Measurements from ENCODE around the gene BPI. TPM values are rescaled to one million over a fixed set of nuclear protein-coding genes. Genes with fewer than 3 reads are reported as not detected.

The BPI gene
- total RNA-seq, 1 experiment from 2014 or later = not detected

- Histone ChIP-seq H2AK5ac (ENCODE audit: insufficient read length, low read length) (no peak overlapping the region), H2BK15ac (ENCODE audit: low read depth, low read length) (no peak overlapping the region), H4K91ac (ENCODE audit: insufficient read length, low read depth, low read length) (no peak overlapping the region), H3K14ac (ENCODE audit: insufficient read depth, low read length) (no peak overlapping the region; the same call in 1 of the 2 replicates), H3K18ac (ENCODE audit: insufficient read length, low read depth, low read length) (no peak overlapping the region), H3K27me3 (ENCODE audit: insufficient read depth, low read length) (no peaks in the 10 kb centered on the region; the same call in 1 of the 2 replicates), H3K4me1 (ENCODE audit: insufficient read depth, low read length) (no peaks in the 10 kb centered on the region), H4K20me1 (ENCODE audit: control insufficient read depth, insufficient read depth, insufficient read length) (no peaks in the 10 kb centered on the region), H2AFZ (ENCODE audit: low read length) (no peak overlapping the region), H2BK5ac (ENCODE audit: insufficient read length, low read length) (no peak overlapping the region), H3T11ph (ENCODE audit: low read length) (no peak overlapping the region), H3K4ac (ENCODE audit: low read depth, low read length) (no peak overlapping the region), H2BK120ac (ENCODE audit: low read depth, low read length, poor library complexity, severe bottlenecking) (no peak overlapping the region), H4K5ac (ENCODE audit: insufficient read length, low read depth, low read length) (no peak overlapping the region), H3K23me2 (ENCODE audit: insufficient read length, low read depth, low read length, poor library complexity, severe bottlenecking) (no peaks in the 10 kb centered on the region), H3K79me2 (ENCODE audit: insufficient read depth, low read length) (no peaks in the 10 kb centered on the region), H3K79me1 (ENCODE audit: insufficient read depth, low read depth, low read length, poor library complexity, severe bottlenecking) (no peaks in the 10 kb centered on the region), H3K9ac (ENCODE audit: extremely low read depth, insufficient read length, low read length) (no peak overlapping the region), H2BK20ac (ENCODE audit: low read depth, low read length, poor library complexity, severe bottlenecking) (no peak overlapping the region), H3K9me3 (ENCODE audit: control insufficient read depth, low read depth, low read length) (no peaks in the 10 kb centered on the region), H3K4me2 (ENCODE audit: insufficient read depth, insufficient read length, low read length) (no peak overlapping the region), H2BK12ac (ENCODE audit: insufficient read length, low read depth, low read length) (no peak overlapping the region), H3K27ac (ENCODE audit: insufficient read length, low read depth, low read length) (no peak overlapping the region), H3K56ac (ENCODE audit: insufficient read length, low read depth, low read length) (no peak overlapping the region), H4K8ac (replicated peaks; ENCODE audit: insufficient read length, low read depth, low read length) (no peak overlapping the region), H3K23ac (ENCODE audit: insufficient read length, low read depth, low read length) (no peak overlapping the region)
- no peak for DNase-seq
- Mint-ChIP-seq H3K27ac (no peak overlapping the region; a peak in 2 of 7 replicates), H3K4me1 (peaks cover 0 to 4% of the 10 kb centered on the region in 2 experiments; a peak in 2 of 4 replicates), H3K27me3 (ENCODE audit: low read depth) (peaks cover 9% of the 10 kb centered on the region), H3K36me3 (ENCODE audit: insufficient read depth in 1 of 3, low read depth in 3 of 3) (no peaks in the 10 kb centered on the region), H3K4me3 (no peak overlapping the region), H3K9me3 (no peaks in the 10 kb centered on the region)
- no peak for TF ChIP-seq CTCF (conservative IDR thresholded peaks at IDR 0.05)
- no CpG with 5 or more reads among the region's 8 CpGs for WGBS (ENCODE audit: extremely low coverage, insufficient read length, low lambda C conversion rate)
These were observed 27.9 kb downstream of the BPI start for GRCh38 chr20:38331814-38332213.
